Limb (tissue), 2 donors: ENCODE results near the gene KRTAP1-4.
"Not testable (repeated sequence)": the region's sequence is repeated elsewhere in the genome, so short reads cannot be mapped to it uniquely, and the experiment has no call there.

ENCODE experiments used
- DNase-seq, 2 donors: peaks; one replicate each; pipeline ENCODE4 v3.0.0-alpha.2; 2016; ENCODE audit errors: extremely low spot score in 2 of 2

KRTAP1-4 gene

DNA sequence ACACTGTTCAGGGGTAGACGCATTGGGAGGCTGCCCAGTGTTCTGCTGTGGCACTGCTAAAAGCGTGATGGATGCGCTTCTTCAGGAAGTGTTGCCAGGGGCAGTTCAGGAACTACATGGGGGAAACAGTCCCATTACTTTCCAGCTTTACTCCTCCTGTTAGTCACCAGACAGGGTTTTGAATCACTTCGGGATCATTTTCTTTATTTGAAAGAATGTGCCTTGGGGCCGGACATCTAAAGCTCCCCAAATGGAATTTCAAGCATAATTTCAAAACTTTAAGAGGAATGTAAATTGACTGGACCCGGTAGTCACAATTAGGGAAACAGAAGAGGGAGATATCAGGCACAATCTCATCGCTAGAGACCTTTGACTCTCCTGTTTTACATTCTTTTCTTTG, 18.4 kb upstream of the KRTAP1-4 start:
- no peak for DNase-seq

DNA sequence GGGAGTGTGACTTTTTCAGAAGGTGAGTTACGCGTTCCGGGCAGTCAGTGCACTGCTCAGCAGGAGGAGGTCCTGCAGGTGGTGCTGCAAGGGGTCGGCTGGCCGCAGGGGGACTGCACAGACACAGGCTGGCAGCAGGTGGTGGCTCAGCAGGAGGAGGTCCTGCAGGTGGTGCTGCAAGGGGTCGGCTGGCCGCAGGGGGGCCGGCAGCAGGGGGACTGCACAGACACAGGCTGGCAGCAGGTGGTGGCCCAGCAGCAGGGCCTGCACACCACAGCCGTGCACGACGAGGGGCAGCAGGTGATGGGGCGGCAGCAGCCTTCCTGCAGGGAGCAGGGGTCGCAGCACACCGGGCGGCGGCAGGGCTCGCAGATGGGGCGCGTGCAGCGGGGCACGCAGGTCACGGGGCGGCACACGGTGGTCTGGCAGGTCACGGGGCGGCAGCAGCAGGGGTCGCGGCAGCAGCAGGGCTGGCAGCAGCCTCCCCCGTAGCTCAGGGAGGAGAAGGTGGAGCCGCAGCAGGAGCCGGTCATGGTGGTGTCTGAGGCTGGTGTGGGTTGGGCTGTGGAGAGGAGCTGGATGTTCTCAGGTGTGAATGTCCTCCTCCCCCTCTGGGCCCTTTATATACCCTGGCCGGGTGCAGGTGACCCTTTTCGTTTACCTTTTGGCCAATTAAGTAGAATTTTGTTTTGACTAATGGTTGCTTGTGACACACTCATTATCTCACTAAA, 16.9 kb upstream of the KRTAP1-4 start, which contains the start of gene KRTAP2-1:
Gene KRTAP2-1, minus strand, starts transcription at position 582 of the 731 bp plus-strand sequence. Its CDS starts 49 bp downstream, at position 533.
- DNase-seq = not testable (repeated sequence)

DNA sequence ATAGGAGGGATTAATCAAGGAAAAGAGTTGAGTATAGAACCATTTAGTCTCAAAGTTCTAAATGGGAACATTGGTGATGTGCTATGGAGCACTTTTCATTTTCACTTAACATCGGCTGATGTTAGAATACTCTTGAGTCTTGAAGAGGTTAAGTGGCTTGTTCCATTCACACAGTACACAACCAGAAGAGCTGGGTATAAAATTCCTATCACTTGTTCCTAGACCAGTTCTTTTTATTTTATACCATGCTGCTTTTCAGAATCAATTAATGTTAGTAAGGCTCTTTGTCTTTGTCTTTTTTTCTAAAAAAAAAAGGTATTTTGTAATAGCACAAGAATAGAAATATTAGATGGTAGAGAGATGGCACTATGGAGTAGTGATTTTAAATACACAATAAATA, 13.0 kb upstream of the KRTAP1-4 start:
- DNase-seq = no peak

DNA sequence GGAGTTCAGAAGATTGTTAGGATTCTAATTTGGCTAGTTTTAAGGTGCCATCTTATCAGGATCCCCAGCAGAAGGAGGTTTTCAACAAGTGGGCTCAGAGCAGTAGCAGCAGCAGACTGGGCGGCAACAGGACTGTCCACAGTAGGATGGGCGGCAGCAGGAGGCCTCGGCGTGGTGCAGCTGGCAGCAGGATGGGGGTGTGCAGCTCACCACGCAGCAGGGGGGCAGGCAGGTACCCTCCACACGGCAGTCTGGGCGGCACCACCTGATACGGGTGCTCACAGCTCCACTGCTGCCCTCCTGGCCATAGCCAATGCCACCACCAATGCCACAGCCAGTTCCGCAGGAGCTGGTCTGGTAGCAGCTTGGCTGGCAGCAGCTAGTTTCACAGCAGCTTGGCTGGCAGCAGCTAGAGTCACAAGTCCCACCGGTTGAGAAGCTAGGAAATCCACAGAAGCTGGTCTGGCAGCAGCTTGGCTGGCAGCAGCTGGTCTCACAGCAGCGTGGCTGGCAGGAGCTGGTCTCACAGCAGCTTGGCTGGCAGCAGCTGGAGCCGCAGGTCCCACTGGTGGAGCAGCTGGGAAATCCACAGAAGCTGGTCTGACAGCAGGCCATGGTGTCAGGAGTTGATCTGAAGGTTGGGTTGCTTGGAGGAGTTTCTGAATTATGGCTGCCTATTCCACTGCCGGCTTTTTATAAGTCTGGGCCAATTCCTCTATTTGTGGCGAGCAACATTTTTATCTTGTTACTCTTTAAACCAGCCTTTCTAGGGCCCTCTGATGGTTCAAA, 11.0 kb upstream of the KRTAP1-4 start, which contains the start of gene KRTAP1-1:
Gene KRTAP1-1, minus strand, starts transcription at position 668 of the 789 bp plus-strand sequence. Its CDS starts 53 bp downstream, at position 615.
- peak; percentile 14 to 37 for DNase-seq

DNA sequence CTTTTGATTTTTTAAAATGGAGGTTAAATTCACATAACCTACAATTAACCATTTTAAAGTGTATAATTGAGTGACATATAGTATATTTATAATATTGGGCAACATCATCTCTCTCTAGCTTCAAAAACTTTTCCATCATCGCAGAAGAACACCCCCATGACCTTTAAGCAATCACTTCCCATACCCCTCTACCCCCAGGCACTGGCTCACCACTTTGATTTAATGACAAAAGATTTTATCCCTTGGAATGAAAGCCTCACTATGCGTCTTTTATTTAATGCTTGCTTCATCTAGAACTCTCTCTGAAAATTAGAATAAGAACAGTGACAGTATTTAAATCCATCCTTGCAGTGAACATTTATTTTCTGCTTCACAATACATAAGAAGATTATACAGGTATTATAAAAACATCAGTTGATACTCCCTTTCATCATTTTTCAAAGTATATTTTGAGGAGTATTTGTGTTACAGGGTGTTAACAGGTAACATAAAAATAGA, 7.9 kb upstream of the KRTAP1-4 start:
- DNase-seq = no peak

DNA sequence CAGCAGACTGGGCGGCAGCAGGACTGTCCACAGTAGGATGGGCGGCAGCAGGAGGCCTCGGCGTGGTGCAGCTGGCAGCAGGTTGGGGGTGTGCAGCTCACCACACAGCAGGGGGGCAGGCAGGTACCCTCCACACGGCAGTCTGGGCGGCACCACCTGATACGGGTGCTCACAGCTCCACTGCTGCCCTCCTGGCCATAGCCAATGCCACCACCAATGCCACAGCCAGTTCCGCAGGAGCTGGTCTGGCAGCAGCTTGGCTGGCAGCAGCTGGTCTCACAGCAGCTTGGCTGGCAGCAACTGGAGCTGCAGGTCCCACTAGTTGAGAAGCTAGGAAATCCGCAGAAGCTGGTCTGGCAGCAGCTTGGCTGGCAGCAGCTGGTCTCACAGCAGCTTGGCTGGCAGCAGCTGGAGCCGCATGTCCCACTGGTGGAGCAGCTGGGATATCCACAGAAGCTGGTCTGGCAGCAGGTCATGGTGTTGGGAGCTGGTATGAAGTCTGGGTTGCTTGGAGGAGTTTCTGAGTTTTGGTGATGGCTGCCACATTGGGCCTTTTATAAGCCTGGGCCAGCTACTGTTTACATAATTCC, 4.4 kb upstream of the KRTAP1-4 start, which contains the start of gene KRTAP1-3:
Gene KRTAP1-3, minus strand, starts transcription at position 529 of the 590 bp plus-strand sequence. Its CDS starts 53 bp downstream, at position 476.
- DNase-seq = not testable (repeated sequence)

DNA sequence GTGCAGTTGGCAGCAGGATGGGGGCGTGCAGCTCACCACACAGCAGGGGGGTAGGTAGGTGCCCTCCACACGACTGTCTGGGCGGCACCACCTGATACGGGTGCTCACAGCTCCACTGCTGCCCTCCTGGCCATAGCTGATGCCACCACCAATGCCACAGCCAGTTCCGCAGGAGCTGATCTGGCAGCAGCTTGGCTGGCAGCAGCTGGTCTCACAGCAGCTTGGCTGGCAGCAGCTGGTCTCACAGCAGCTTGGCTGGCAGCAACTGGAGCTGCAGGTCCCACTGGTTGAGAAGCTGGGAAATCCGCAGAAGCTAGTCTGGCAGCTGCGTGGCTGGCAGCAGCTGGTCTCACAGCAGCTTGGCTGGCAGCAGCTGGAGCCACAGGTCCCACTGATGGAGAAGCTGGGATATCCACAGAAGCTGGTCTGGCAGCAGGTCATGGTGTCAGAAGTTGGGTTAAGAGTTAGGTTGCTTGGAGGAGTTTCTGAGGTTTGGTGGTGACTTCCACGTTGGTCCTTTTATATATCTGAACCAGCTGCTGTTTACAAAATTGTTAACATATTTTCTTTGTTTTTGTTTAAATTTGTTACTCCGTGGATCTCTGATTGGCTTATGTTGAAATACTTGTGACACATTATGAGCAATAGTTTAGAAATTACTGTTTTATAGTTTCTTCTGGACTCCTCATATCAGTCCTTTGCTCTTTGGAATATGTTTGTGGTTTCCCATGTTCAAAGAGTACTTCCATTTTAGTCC, 3.1 kb downstream of the KRTAP1-4 start, which contains the start of gene KRTAP1-5:
Gene KRTAP1-5, minus strand, starts transcription at position 494 of the 757 bp plus-strand sequence. Its CDS starts 53 bp downstream, at position 441.
- DNase-seq = no peak

- DNase-seq = no peak
Observed at GRCh38 chr17:41024697-41025096, 5.3 kb downstream of the KRTAP1-4 start.

GRCh38 chr17:41020336-41020735, 9.7 kb downstream of the KRTAP1-4 start:
- DNase-seq = no peak

DNA sequence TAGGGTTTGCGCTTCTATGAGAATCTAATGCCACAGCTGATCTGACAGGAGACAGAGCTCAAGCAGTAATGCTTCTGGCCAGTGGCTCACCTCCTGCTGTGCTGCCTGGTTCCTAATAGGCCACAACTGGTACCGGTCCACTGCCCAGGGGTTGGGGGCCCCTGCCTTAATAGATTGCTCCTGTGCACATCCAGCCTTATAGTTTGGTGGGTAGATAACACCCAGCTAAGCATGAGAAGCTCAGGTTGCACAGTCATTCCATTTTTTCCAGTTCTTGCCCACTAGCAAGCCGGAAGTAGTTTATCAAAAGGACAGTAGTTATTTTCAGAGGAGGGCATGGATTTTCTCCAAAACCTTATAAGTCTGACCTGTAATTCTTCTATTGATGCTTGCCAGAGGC, 10.6 kb downstream of the KRTAP1-4 start:
- no peak for DNase-seq

GRCh38 chr17:41018541-41018940, 11.5 kb downstream of the KRTAP1-4 start:
- DNase-seq = no peak

- no peak for DNase-seq
Observed at GRCh38 chr17:41016578-41017215, 13.3 kb downstream of the KRTAP1-4 start.

DNA sequence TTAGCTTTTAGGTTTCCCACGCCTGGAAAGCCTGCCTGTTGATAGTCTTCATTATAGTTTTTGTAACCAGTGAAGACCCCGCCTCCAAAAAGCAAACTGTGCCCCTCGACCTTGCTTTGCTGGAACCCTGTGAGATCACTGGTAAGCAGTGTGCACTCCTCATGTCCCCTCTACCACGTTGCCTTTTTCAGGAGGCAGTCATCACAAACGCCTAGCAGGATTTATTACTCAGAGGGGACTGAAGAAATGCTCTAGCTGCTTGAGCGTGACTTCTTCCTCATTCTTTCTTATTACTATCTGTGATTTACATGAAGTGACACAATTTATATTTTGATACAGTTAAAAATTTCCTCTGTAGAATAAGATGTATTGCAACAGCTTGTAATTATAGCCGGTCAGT, 14.5 kb downstream of the KRTAP1-4 start:
- DNase-seq = no peak

GRCh38 chr17:41013606-41014005, 16.4 kb downstream of the KRTAP1-4 start:
- peak in 1 of 2 donors; percentile 54 for DNase-seq

DNA sequence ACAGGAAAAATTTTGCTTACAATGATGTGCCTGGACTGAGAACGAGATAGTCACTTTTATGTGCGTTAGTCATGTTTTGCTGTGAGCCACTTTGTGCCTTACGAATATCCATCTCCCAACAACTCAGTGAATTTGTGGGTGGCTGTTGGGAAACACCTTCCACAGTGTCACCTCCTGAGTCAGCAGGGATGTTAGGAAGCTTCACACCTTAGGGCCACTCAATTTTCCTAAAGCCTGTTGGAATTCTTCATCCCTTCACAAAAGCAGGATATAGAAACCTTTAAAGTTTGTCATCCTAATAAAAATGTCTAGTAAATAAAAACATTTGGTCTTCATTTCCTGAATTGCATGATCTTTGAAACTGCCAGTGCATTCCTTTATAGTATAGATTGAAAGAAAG, 16.8 kb downstream of the KRTAP1-4 start:
- DNase-seq = no peak

GRCh38 chr17:41012326-41013120, 17.5 kb downstream of the KRTAP1-4 start:
- no peak for DNase-seq

- no peak for DNase-seq
Observed at GRCh38 chr17:41010441-41010840, 19.6 kb downstream of the KRTAP1-4 start.

GRCh38 chr17:41009936-41010335, 20.1 kb downstream of the KRTAP1-4 start:
- no peak for DNase-seq

DNA sequence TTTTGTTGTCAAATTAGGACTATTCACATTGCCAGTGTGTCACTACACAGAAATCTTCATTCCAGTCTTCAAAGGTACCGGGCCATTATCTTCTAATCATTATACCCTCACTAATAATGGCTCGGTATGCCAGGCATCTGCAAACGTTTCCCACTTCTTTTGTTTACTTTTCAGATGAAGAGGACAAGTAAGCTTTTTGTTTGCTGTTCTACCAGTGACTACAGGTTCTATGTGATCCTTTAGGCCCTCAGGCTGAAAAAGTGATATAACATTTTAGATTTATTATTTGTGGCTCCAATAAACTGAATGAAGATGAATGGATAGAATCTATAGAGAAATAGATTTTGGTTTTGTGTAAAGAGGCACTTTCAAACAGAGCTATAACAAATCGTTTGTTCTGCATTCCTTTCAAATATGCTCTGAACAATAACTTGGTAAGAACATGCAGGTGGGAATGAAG, 20.7 kb downstream of the KRTAP1-4 start:
- no peak for DNase-seq
